Activated T-cell treated with anti-CD3 and anti-CD28 coated beads, Interleukin-2, amount 50 U/mL, for 24 hours (primary cell): ENCODE data around the gene PRPSAP1.

Experiments used
- DNase-seq: peaks from one replicate; pipeline ENCODE4 v3.0.0-alpha.2; 2020
- H3K27ac Mint-ChIP-seq: 2 replicates; pipeline ENCODE4 v1.8.0; 2020; ENCODE audit warnings: mild to moderate bottlenecking, mixed read lengths
- H3K27me3 Mint-ChIP-seq: 2 replicates; pipeline ENCODE4 v1.8.0; 2020; ENCODE audit warnings: mixed read lengths
- H3K36me3 Mint-ChIP-seq: 2 replicates; pipeline ENCODE4 v1.8.0; 2020; ENCODE audit warnings: low read depth, mixed read lengths
- H3K4me1 Mint-ChIP-seq: 2 replicates; pipeline ENCODE4 v1.8.0; 2020; ENCODE audit warnings: low read depth, mixed read lengths
- H3K4me3 Mint-ChIP-seq: 2 replicates; pipeline ENCODE4 v1.8.0; 2020; ENCODE audit warnings: mild to moderate bottlenecking, moderate library complexity, mixed read lengths
- H3K9me3 Mint-ChIP-seq: 2 replicates; pipeline ENCODE4 v1.8.0; 2020; ENCODE audit warnings: mixed read lengths

PRPSAP1 gene

DNA sequence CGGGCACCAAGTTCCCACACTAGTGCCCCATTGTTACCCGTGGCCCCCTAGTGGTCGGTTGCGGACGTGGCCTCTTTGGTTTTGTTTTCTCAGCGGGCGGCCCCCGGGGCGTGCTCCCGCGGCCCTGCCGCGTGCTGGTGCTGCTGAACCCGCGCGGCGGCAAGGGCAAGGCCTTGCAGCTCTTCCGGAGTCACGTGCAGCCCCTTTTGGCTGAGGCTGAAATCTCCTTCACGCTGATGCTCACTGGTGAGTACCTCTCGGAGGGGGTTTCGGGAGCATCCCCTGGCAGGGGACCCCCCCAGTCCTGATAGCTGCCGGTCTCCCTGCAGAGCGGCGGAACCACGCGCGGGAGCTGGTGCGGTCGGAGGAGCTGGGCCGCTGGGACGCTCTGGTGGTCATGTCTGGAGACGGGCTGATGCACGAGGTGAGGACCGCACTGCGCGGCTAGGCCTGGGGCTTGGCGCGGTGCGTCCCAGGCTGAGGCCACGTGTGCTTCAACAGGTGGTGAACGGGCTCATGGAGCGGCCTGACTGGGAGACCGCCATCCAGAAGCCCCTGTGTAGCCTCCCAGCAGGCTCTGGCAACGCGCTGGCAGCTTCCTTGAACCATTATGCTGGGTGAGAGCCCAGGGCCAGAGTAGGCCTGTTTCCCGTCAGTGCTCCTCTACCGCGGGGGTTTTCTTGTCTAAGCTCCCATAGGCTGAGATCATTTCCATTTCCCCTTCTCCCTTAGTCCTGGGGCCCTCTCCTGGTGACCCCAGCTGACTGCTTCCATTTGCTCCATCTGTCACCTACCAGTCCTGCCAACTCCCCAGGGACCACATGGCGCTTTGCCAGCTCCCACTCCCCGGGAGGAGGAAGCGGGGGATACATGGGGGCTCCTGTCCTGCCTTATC lies 32.4 kb upstream of the PRPSAP1 start:
- Mint-ChIP-seq H3K4me1 (peaks cover 20% of the 10 kb centered on the region), H3K27me3 (no peaks in the 10 kb centered on the region), H3K4me3 (peak overlapping the region; percentile 69), H3K27ac (no peak overlapping the region), H3K36me3 (peaks cover 35% of the 10 kb centered on the region), H3K9me3 (no peaks in the 10 kb centered on the region)
- peak; percentile 88 for DNase-seq

DNA sequence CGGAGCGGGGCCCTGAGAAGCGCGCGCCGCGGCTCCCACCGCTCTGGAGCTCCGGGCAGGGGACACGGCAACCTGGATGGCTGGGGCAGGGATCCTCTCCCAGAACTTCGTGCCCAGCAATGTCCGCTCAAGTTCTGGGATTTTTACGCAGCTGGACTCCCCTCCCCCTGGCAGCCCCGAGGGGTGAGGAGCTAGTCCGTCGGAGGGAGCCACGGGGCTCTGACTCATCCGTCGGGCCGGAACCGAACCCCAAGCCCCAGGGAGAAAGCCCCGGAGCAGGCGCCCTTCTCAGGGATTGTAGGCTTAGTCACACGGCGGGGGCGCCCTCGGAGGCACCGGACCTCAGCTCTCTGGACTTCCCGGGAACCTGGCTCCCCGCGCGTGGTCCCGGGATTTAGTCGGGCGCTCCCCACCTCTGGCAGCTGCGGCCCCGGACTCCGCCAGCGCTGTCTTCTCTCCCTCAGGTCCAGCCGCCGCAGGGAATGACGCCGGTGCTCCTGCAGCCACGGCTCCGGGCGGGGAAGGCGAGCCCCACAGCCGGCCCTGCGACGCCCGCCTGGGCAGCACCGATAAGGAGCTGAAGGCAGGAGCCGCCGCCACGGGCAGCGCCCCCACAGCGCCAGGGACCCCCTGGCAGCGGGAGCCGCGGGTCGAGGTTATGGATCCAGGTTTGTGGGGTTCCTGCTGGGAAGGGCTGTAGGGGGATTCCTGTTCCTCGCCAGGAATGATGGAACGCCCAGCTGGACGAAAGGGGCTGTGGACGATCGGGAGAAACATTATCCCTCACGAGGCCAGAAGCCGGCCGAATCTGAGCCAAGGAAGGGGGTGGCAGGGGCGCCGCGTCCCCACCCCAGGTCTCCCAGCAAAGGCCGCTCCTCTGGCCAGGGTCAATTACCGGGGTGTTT lies 31.5 kb upstream of the PRPSAP1 start:
- Mint-ChIP-seq H3K27me3 (no peaks in the 10 kb centered on the region), H3K9me3 (no peaks in the 10 kb centered on the region), H3K4me3 (peak overlapping the region; percentile 69), H3K36me3 (peaks cover 26% of the 10 kb centered on the region), H3K27ac (no peak overlapping the region), H3K4me1 (peaks cover 20% of the 10 kb centered on the region)
- peak; percentile 69 for DNase-seq

DNA sequence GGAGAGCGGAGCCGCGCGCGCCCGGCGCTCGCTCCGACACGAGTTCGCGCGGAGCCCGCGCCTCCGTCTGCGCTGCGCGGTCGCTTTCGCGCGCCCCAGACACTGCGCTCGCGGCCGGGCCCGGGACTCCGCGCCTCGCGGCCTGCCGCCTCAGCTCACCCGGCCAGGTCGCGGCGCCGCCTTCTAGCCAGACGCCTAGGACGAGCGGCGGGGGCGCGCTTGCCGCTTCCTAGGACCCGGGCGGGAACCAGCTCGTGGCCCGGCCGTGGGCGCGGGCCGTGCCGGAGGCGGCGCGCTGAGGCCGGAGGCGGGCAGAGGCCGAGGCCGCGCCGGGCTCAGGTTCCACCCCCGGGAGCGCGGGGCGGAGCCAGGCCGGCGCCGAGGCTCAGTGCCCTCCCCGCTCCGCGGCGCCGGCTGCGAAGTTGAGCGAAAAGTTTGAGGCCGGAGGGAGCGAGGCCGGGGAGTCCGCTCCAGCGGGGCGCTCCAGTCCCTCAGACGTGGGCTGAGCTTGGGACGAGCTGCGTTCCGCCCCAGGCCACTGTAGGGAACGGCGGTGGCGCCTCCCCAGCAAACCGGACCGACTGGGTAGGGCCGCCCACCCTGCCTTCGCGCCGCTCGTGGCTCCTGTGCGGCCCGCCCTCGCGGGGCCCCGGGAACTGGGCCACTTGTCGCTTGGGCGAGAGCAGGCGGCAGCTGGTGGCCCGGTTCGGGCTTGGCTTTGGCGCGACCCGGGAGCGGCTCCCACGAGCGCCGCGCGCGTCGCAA lies 30.7 kb upstream of the PRPSAP1 start, which contains the start of gene SPHK1:
SPHK1 (plus strand) TSS at position 388 of the 765 bp plus-strand sequence. CDS start 1,036 bp downstream, outside the sequence.
- no peaks in the 10 kb centered on the region for H3K9me3 Mint-ChIP-seq
- DNase-seq: peak; percentile 85
- H3K4me3 Mint-ChIP-seq: peak within 1 kb of the TSS; percentile 78
- peaks cover 20% of the 10 kb centered on the region for H3K4me1 Mint-ChIP-seq
- peaks cover 17% of the 10 kb centered on the region for H3K36me3 Mint-ChIP-seq
- peak within 1 kb of the TSS; percentile 88 for H3K27ac Mint-ChIP-seq
- no peaks in the 10 kb centered on the region for H3K27me3 Mint-ChIP-seq

DNA sequence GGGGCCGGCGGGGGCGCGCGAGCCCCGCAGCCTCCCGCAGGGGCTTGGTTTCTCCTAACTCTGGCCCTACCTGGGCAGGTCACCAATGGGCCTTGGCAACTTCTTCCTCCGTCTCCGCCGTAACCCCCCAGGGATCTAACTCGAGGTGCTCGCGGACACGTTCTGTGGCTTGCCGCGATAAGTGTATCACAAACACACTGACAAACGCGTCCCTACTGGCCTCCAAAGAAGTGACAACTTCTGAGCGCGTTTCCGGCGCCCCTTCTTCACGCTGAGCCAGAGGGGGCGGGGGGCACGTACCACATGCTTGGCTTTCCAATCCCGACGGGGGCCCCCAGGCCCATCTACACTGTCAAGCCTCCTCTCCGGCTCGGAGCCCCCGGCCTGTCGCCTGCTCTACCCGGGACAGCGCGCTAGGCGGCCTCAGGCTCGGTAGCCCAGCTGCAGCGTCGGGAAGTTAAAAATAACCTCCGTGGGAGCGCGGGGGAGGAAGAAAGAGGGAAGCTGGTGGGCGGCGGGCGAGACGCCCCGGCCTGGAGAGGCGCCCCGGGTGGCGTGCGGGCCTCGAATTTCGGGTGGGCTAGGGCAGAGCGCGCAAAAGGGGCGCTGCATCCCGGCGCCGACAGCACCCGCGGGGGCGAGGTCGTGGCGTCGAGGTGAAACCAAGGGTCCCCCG lies 30.0 kb upstream of the PRPSAP1 start:
- H3K4me1 Mint-ChIP-seq: peaks cover 20% of the 10 kb centered on the region
- H3K36me3 Mint-ChIP-seq: peaks cover 13% of the 10 kb centered on the region
- H3K9me3 Mint-ChIP-seq: no peaks in the 10 kb centered on the region
- no peaks in the 10 kb centered on the region for H3K27me3 Mint-ChIP-seq
- peak overlapping the region; percentile 88 for H3K27ac Mint-ChIP-seq
- DNase-seq: peak; percentile 83
- peak overlapping the region; percentile 78 for H3K4me3 Mint-ChIP-seq

DNA sequence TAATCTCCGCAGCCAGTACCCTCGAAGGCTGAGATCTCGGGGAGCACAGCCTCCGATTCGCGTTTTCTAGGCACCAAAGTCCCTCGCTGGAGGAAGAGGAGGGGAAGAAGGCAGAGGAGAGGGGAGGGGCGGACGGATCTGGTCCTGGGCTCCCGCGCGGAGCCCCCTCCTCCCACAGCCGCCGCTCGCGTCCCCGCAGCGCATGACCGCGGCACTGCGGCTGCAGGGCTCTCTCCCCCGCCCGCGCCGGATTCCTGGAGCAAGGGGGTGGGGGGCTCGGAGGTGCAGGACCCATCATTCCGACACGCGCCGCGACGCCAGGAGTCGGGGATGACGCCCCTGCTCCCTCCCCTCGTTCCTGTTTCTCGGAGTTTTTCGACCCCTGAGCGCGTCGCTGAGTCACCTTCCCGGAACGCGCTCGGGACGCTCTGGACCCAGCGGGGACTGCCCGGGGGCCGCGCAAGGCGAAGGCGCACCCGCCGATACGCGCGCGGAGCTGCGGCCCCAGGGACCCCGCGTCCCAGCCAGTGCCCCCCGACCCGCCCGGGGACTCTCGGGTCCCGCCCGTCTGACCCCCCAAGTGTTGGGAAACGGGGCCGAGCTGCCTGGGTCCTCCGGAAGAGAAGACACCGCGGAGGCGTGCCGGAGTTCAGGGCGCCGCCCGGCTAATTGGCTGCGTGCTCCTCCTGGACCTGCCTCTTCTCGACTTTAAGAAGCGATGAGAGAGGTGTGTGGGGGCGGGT lies 29.3 kb upstream of the PRPSAP1 start:
- peaks cover 20% of the 10 kb centered on the region for H3K4me1 Mint-ChIP-seq
- H3K9me3 Mint-ChIP-seq: no peaks in the 10 kb centered on the region
- peak overlapping the region; percentile 79 for H3K4me3 Mint-ChIP-seq
- H3K27ac Mint-ChIP-seq: peak overlapping the region; percentile 88
- H3K36me3 Mint-ChIP-seq: peaks cover 13% of the 10 kb centered on the region
- H3K27me3 Mint-ChIP-seq: no peaks in the 10 kb centered on the region
- no peak for DNase-seq

DNA sequence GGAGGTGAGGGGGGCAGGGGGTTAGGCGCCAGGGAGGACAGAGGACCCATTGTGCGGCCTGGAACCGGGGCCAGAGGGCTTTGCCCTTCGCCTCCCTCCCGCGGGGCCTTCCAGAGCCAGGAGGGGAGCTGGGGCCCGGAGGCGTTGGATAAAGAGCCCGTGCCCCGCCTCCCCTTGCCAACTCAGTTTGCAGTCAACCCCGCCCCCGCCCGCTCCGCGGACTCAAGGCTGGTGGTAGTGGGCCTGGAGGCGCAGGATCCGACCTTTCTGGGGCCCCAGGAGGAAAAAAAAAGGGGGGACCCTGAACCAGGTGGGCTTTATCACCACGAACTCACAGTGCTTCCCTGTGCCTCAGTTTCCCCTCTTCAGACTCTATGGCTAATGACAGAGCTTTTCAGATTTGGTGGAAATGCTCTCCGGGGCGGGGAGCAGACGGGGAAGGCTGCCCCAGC lies 28.7 kb upstream of the PRPSAP1 start:
- peaks cover 9% of the 10 kb centered on the region for H3K36me3 Mint-ChIP-seq
- H3K4me3 Mint-ChIP-seq: peak overlapping the region; percentile 79
- no peaks in the 10 kb centered on the region for H3K27me3 Mint-ChIP-seq
- no peaks in the 10 kb centered on the region for H3K9me3 Mint-ChIP-seq
- peak; percentile 48 for DNase-seq
- H3K4me1 Mint-ChIP-seq: peaks cover 20% of the 10 kb centered on the region
- peak overlapping the region; percentile 82 for H3K27ac Mint-ChIP-seq

DNA sequence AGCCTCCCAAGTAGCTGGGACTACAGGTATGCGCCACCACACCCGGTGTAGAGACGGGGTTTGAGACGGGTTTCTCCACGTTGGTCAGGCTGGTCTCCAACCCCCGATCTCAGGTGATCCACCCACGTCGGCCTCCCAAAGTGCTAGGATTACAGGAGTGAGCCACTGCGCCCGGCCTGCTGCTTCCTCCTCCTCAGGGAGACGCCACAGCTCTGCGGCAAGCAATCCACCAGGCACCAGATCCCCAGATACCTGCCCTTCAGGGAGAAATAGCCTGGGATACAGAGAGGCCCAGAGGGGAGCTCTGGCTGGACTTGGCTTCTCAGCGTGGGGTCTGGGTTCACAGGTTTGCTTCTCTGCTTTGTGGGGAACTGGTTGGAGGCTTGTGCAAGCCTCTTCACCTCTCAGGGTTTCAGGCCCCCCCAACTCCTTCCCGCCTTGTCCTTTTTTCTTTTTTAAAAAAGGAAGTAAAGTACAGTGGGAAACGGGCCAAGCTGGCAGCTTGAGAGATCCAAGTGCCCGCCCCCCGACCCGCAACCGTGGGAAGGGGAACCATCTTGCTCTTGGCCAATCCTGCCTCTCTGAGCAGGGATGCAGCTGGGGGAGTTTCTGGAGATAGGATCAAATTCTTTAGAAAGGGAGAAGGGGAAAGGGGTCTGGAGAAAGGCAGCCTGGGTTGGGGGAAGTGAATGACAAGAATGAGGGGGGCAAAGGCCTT lies 28.1 kb upstream of the PRPSAP1 start:
- no peaks in the 10 kb centered on the region for H3K9me3 Mint-ChIP-seq
- no peak for DNase-seq
- peaks cover 7% of the 10 kb centered on the region for H3K36me3 Mint-ChIP-seq
- peaks cover 20% of the 10 kb centered on the region for H3K4me1 Mint-ChIP-seq
- H3K27me3 Mint-ChIP-seq: no peaks in the 10 kb centered on the region
- peak overlapping the region; percentile 25 for H3K4me3 Mint-ChIP-seq
- no peak overlapping the region for H3K27ac Mint-ChIP-seq

DNA sequence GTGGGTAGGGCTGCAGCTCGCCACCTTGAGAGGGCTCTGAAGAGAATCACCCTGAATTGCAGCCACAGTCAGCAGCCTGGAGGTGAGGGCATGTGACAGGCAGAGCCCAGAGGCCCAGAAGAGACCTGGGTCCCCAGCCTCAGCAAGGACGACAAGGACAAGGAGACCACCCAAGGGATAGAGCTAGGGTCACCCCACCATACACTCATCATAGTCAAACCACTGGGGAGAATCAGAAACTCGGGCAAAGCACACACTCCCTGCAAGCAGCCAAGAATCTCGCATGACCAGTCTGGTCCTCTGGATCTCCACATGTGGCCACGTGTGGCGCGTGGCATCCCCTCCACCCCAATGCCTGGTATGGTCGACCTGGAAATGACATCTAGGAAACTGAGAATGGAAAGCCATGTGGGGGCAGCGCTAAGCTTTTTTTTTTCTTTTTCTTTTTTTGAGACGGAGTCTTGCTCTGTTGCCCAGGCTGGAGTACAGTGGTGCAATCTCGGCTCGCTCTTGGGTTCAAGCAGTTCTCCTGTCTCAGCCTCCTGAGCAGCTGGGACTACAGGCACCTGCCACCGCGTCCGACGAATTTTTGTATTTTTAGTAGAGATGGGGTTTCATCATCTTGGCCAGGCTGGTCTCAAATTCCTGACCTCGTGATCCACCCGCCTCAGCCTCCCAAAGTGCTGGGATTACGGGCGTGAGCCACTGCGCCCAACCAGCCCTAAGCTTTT lies 26.1 kb upstream of the PRPSAP1 start:
- Mint-ChIP-seq H3K4me1 (peaks cover 7% of the 10 kb centered on the region), H3K27me3 (no peaks in the 10 kb centered on the region), H3K27ac (no peak overlapping the region), H3K9me3 (no peaks in the 10 kb centered on the region), H3K36me3 (no peaks in the 10 kb centered on the region), H3K4me3 (no peak overlapping the region)
- DNase-seq: no peak

DNA sequence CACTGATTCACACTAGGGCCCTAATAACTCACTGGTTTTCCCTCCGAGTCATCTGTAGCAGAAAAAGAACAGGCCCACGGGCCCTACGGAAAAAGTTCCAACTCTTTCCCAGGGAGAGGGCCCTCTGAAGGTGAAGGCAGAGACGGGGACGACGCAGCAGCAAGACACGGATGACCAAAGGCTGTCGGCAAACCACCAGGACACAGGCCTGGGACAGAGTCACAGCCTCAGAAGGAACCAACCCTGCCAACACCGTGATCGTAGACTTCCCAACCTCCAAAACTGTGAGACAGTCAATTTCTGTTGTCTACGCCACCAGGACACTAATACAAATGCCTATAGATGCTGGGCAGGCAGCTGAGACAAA lies 25.5 kb upstream of the PRPSAP1 start:
- Mint-ChIP-seq H3K27ac (no peak overlapping the region), H3K36me3 (no peaks in the 10 kb centered on the region), H3K27me3 (no peaks in the 10 kb centered on the region), H3K4me3 (no peak overlapping the region), H3K9me3 (no peaks in the 10 kb centered on the region), H3K4me1 (peaks cover 7% of the 10 kb centered on the region)
- DNase-seq: no peak

DNA sequence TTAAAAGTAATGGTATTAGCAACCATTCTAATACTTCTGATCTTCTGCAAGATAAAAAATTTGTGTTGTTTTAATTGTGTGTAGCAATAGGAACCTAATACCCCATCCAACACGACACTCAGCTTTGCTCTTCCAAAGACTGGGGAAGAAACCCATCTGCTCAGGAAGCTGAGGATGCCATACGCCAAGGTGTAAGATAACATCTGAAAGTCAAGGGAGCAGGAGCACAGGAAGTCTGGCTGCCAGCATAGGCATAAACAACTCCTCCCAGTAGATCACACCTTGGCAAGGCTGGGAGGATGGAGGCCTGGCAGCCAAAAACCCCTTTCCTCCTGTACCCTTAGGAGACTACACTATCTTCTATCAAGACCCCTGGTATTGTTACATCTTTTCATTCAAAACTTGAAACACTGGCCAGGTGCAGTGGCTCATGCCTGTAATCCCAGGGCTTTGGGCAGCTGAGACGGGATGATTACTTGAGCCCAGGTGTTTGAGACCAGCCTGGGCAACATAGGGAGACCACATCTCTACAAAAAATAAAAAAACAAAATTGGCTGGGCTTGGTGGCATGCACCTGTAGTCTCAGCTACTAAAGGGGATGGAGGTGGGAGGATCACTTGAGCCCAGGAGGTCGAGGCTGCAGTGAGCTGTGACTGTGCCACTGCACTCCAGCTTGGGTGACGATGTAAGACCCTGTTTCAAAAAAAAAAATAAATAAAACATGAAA lies 25.0 kb upstream of the PRPSAP1 start:
- no peak for DNase-seq
- H3K4me1 Mint-ChIP-seq: peaks cover 6% of the 10 kb centered on the region
- no peaks in the 10 kb centered on the region for H3K36me3 Mint-ChIP-seq
- H3K27ac Mint-ChIP-seq: no peak overlapping the region
- no peak overlapping the region for H3K4me3 Mint-ChIP-seq
- H3K27me3 Mint-ChIP-seq: no peaks in the 10 kb centered on the region
- H3K9me3 Mint-ChIP-seq: no peaks in the 10 kb centered on the region

DNA sequence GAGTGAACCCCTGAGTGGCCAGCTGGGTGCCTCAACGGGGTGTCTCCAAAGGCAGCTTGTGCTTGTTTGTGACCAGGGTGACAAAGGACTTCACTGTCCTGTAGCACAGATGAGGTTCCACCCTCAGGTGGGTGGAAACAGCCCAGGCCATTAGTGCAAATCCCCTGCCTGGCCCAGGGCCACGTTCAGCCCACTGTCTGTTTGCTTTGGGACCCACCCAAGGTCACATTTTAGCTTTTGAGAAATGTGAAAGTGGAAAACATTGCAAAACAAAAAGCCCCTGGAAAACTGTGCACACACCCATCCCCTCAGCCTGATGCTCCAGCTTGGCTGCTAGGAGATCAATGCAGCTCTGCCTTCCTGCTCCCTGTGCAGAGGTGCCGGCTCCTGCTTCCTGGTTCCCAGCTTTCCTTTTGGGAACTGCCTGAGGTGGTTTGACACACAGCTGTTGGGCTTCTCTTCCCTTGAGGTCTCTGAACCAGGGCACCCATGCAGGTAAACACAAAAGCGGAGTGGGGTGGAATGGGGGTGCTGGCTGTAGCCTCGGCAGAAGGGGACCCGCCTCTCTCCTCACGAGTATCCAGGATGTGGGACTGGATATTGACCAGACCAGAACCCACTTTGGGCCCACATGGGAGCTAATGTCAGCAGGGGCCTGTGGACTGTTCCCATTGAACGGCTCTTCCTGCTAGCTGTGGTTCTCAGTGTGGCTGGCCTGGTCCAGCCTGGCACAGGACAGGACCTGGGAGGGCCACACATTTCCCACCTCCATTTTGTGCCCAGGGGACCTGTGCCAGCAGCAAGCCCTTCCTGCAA lies 22.8 kb upstream of the PRPSAP1 start:
- no peaks in the 10 kb centered on the region for H3K27me3 Mint-ChIP-seq
- no peak overlapping the region for H3K27ac Mint-ChIP-seq
- DNase-seq: no peak
- H3K4me3 Mint-ChIP-seq: no peak overlapping the region
- H3K4me1 Mint-ChIP-seq: peaks cover 5% of the 10 kb centered on the region
- H3K36me3 Mint-ChIP-seq: no peaks in the 10 kb centered on the region
- H3K9me3 Mint-ChIP-seq: no peaks in the 10 kb centered on the region
